Nephron (organoid): ENCODE results near the gene MED29.

ENCODE experiments used
- H3K27ac Mint-ChIP-seq, 3 experiments: 2 replicates each; pipeline ENCODE4 v1.8.0; 2020; ENCODE audit warnings: mixed read lengths in 3 of 3, mild to moderate bottlenecking in 2 of 3, moderate library complexity in 1 of 3
- H3K27me3 Mint-ChIP-seq: 2 replicates; pipeline ENCODE4 v1.8.0; 2021; ENCODE audit warnings: low read depth, mild to moderate bottlenecking, moderate library complexity, mixed read lengths
- H3K36me3 Mint-ChIP-seq: 2 replicates; pipeline ENCODE4 v1.8.0; 2020; ENCODE audit warnings: low read depth, mixed read lengths
- H3K4me1 Mint-ChIP-seq: 2 replicates; pipeline ENCODE4 v1.8.0; 2020; ENCODE audit warnings: mixed read lengths
- H3K4me3 Mint-ChIP-seq, 3 experiments: 2 replicates each; pipeline ENCODE4 v1.8.0; 2020; ENCODE audit warnings: mild to moderate bottlenecking in 3 of 3, mixed read lengths in 3 of 3, moderate library complexity in 2 of 3
- H3K9me3 Mint-ChIP-seq: 2 replicates; pipeline ENCODE4 v1.8.0; 2020; ENCODE audit warnings: mixed read lengths
- CTCF ChIP-seq, 3 experiments: fragments of 200-600 bp; sonication (generic); IDR thresholded peaks; one replicate each; pipeline ENCODE4 v1.5.0; 2021; ENCODE audit warnings: antibody characterized with exemption in 3 of 3; ENCODE audit not compliant: unreplicated experiment in 3 of 3

MED29 gene

GRCh38 chr19:39380521-39381502 is 10.4 kb upstream of the MED29 start:
- no peaks in the 10 kb centered on the region for H3K27me3 Mint-ChIP-seq
- H3K9me3 Mint-ChIP-seq = no peaks in the 10 kb centered on the region
- no peak overlapping the region for H3K27ac Mint-ChIP-seq
- TF ChIP-seq CTCF (IDR thresholded peaks at IDR 0.05; ENCODE audit: unreplicated experiment in 3 of 3) = no peak
- H3K4me3 Mint-ChIP-seq = no peak overlapping the region
- H3K36me3 Mint-ChIP-seq = peaks cover 81% of the 10 kb centered on the region
- no peaks in the 10 kb centered on the region for H3K4me1 Mint-ChIP-seq

GRCh38 chr19:39381910-39382611 is 9.1 kb upstream of the MED29 start:
- H3K4me3 Mint-ChIP-seq = no peak overlapping the region
- H3K36me3 Mint-ChIP-seq = peaks cover 82% of the 10 kb centered on the region

GRCh38 chr19:39382991-39383828 is 8.0 kb upstream of the MED29 start:
- no peaks in the 10 kb centered on the region for H3K4me1 Mint-ChIP-seq
- H3K9me3 Mint-ChIP-seq = no peaks in the 10 kb centered on the region
- no peak for TF ChIP-seq CTCF (IDR thresholded peaks at IDR 0.05; ENCODE audit: unreplicated experiment in 3 of 3)
- no peak overlapping the region for H3K4me3 Mint-ChIP-seq
- H3K27me3 Mint-ChIP-seq = no peaks in the 10 kb centered on the region
- peaks cover 76% of the 10 kb centered on the region for H3K36me3 Mint-ChIP-seq
- no peak overlapping the region for H3K27ac Mint-ChIP-seq

More at GRCh38 chr19:39381910-39382611, 9.1 kb upstream of the MED29 start:
- Mint-ChIP-seq H3K27ac (no peak overlapping the region), H3K27me3 (no peaks in the 10 kb centered on the region), H3K9me3 (no peaks in the 10 kb centered on the region), H3K4me1 (no peaks in the 10 kb centered on the region)
- TF ChIP-seq CTCF (IDR thresholded peaks at IDR 0.05; ENCODE audit: unreplicated experiment in 3 of 3) = no peak

- no peak for TF ChIP-seq CTCF (IDR thresholded peaks at IDR 0.05; ENCODE audit: unreplicated experiment in 3 of 3)
- Mint-ChIP-seq H3K36me3 (peaks cover 74% of the 10 kb centered on the region), H3K4me1 (peaks cover under 1% of the 10 kb centered on the region), H3K4me3 (no peak overlapping the region), H3K9me3 (no peaks in the 10 kb centered on the region), H3K27ac (peak overlapping the region in 1 of 3 experiments; percentile 59), H3K27me3 (no peaks in the 10 kb centered on the region)
These were observed 6.2 kb upstream of the MED29 start for GRCh38 chr19:39384839-39385568.
